Upper lobe of left lung (tissue), 4 donors: ENCODE measurements around the gene TMEM131L.

ENCODE experiments used
- CTCF ChIP-seq, 6 experiments: fragments of 450-650 bp in 4 of 6; fragments of 200-600 bp in 2 of 6; sonication (generic) in 2 of 6; IDR thresholded peaks; one replicate each; pipeline ENCODE4 v1.5.1; 2016 to 2019; ENCODE audit warnings: antibody characterized with exemption in 6 of 6
- EP300 ChIP-seq, 4 donors: sonication (generic); formaldehyde crosslinking; IDR thresholded peaks; one replicate each; pipeline ENCODE4 v1.5.1; 2017; ENCODE audit warnings: antibody characterized with exemption in 4 of 4, control low read depth in 2 of 4
- POLR2A ChIP-seq, 4 donors: fragments of 450-650 bp; IDR thresholded peaks; one replicate each; pipeline ENCODE4 v1.5.1; 2016 to 2017; ENCODE audit warnings: antibody characterized with exemption in 4 of 4, mild to moderate bottlenecking in 2 of 4
- POLR2AphosphoS5 ChIP-seq, 2 donors: sonication (generic); formaldehyde crosslinking; IDR thresholded peaks; one replicate each; pipeline ENCODE4 v1.5.1; 2017; ENCODE audit warnings: antibody characterized with exemption in 2 of 2

- TF ChIP-seq CTCF (IDR thresholded peaks at IDR 0.05) (no peak), POLR2A (IDR thresholded peaks at IDR 0.05) (no peak), POLR2AphosphoS5 (IDR thresholded peaks at IDR 0.05) (no peak), EP300 (IDR thresholded peaks at IDR 0.05) (no peak)
Measured at GRCh38 chr4:153531976-153532626, 65.9 kb downstream of the TMEM131L start.
